GM20000 (cell line): ENCODE results near the gene NPDC1.
"Not testable (repeated sequence)": the region's sequence is repeated elsewhere in the genome, so short reads cannot be mapped to it uniquely, and the experiment has no call there.

Source experiments
- DNase-seq: peaks from one replicate; pipeline ENCODE4 v3.0.0; 2012; ENCODE audit warnings: low spot score
- CTCF ChIP-seq: IDR thresholded peaks from 2 replicates; pipeline ENCODE4 v1.5.1; 2012; ENCODE audit warnings: mild to moderate bottlenecking, control low read depth; ENCODE audit errors: extremely low read depth, missing control alignments

Gene NPDC1

DNA sequence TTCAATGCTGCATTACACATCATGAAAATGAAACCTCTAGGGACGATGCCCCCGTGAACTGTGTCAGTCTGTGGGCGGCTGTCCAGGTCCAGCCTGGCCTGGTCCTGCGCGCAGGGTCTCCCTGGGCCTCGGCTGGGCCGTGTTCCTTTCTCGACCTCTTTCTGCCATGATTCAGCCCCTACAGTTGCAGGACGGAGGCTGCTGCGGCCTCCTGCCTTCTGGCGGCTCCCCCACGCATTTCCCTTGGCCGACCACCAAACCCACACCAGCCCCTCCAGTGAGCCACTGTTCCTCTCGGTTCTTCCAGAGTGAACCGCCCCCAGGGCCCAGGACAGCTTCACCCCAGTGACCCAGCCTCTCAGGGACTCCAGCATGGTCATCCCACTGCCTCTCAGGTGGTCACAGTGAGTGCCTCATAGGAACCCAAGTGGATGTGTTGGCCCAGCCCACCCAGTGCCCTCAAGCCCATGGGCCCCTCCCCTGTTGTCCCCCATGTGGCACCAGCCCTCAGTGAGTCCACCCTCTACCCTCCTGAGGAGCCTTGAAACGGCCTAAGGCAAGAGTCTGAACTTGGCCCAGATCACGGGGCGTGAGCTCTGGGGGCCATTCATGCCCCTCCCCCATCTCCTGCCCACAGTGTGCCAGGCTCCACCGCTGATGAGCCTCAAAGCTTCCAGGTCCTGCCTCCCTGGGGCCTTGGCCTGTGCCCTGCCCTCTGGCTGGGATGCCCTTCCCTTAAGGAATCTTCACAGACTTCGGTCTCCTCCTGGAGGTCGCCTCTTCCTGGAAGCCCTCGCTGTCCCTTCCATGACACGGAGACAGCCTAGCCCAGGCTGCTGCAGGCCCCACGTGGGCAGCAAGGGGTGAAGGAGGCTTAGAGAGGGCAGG lies 39.6 kb downstream of the NPDC1 start:
- no peak for TF ChIP-seq CTCF
- DNase-seq, result no peak

DNA sequence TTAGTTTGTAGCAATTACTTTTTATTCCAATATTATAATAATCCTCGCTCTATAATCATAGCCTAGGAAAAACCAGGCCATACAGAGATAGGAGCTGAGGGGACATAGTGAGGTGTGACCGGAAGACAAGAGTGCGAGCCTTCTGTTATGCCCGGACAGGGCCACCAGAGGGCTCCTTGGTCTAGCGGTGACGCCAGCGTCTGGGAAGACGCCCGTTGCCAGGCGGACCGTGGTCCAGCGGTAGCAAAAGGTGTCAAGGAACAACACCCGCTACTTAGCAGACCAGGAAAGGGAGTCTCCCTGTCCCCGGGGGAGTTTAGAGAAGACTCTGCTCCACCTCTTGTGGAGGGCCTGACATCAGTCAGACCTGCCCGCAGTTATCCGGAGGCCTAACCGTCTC lies 41.7 kb downstream of the NPDC1 start:
- peak; percentile 20 for TF ChIP-seq CTCF

DNA sequence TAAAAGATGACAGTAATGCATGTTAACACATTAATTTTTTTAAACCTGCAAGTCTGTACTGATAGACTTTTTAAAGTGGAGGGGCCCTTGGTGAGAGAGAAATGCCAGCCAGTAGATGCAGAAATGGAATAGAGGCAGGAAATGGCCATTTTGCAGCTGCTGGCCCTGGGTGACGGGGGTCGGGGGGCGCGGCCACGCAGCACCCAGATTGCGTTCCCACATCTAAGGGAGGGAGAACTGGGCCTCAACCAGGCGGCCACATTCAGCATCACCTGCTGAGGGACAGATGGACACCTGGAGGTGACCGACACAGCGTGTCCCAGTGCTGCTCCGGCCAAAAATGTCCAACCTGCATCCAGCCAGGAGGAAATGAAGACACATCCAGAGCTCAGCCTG lies 43.3 kb downstream of the NPDC1 start:
- no peak for DNase-seq
- TF ChIP-seq CTCF, result no peak

More for the DNA sequence above, 41.7 kb downstream of the NPDC1 start:
- DNase-seq, result not testable (repeated sequence)

DNA sequence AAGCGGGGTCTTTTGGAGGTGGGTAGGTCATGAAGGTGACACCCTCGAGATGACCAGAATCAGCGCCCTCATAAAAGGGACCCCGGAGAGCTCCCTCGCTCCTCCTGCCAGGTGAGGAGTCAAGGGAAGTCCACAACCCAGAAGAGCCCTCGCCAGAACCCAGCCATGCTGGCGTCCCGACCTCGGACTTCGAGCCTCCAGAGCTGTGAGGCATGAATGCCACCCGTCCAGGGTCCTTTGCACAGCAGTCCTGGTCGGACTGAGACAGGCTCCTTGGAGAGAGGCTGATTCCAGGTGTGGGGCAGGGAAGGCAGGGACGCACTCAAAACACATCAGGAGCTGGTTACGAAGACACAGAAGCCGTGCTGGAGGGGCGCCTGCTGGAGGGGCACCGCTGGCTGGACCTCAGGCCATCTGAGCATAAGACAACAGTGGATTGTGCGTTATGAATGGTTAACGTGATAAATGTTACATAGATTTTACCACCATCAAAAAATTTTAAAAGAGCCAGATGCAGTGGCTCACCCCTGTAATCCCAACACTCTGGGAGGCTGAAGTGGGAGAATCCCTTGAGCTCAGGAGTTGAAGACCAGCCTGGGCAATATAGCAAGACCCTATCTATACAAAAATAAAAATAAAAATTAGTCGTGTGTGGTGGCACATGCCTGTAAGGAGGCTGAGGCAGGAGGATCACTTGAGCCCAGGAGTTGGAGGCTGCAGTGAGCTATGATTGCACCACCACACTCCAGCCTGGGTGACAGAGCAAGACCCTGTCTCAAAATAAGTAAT lies 43.9 kb downstream of the NPDC1 start:
- DNase-seq, result no peak
- TF ChIP-seq CTCF, result no peak

DNA sequence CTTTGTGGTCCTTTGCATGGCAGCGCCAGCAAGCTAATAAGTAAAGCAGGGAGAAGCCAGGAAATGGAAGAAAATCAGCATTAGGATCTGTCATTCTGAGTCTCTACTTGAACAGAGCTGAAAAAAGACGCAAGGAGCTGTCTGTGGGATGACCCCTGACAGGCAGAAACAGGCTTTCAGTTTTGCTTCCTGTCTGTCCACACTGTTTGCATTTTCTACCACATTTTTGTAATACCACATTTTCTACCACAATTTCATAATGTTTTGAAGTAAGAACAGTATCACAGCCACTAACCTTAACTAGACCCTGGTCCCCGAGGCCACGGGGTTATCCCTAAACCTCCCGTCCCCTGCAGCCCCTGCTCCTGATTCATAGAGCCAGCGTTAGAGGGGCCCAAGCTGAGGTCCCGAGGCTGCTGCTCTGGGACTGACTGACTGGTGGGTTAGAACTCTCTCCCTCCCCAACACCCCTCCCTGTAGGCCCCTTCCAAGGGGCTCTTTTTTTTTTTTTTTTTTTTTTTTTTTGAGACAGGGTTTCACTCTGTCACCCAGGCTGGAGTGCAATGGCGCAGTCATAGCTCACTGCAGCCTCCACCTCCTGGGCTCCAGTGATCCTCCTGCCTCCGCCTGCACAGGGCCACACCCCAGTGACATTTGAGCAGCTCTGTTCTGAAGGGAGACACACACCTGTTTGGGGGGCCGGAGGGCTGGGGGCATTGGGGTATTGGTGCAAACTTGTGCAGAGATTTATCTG lies 45.6 kb downstream of the NPDC1 start:
- TF ChIP-seq CTCF, result no peak
- DNase-seq, result peak; percentile 91

- DNase-seq, result no peak
- no peak for TF ChIP-seq CTCF
Measured at GRCh38 chr9:136997830-136998234, 48.1 kb downstream of the NPDC1 start.
